Non-pigmented ciliary epithelial cell (primary cell): ENCODE results near the gene PDE2A.
A peak's percentile ranks its signal among the peaks of the same experiment; 100 is the strongest.

Source experiments
- DNase-seq: peaks from one replicate; pipeline ENCODE4 v3.0.0-alpha.2; 2010; ENCODE audit warnings: low read depth

PDE2A gene

GRCh38 chr11:72684236-72684912, 10.2 kb upstream of the PDE2A start:
- DNase-seq = peak; percentile 24

DNA sequence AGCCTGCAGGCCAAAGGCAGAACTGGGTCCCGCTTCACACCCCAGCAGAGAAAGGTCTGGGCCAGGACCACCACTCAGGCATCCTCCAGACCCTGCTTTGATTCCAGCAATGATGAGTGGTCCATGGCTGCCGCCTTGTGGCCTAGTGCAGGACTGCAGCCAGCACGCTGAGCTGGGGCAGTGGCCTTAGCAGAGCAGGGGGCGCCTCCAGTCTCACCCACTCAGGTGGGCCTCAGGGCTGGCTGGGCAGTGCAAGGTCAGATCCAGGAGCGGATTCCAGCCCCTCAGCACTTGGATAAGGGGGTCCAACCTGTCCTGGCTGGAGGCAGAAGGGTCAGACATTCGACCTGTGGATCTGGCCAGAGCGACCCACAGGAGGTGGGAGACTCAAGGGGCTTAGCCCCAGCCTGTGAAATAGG, 9.6 kb upstream of the PDE2A start:
- DNase-seq = no peak

DNA sequence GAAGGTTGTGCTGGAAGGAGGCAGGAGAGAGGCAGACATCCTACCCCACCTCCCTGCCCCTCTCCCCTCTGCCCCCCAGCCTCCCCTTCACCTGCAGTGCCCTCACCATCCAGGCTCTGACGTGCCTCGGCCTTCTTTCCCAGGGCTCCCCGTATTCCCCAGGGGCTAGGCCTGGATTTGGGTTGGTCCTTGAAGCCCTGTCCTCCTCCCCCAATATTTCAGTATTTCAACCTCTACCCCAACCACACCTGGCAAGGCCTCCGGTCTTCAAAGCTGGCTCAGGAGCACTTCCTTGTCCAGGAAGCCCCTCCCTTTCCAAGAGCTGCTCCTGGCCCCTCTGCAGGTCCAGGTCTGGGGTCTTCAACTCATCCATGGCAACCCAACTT, 8.6 kb upstream of the PDE2A start:
- DNase-seq = no peak

DNA sequence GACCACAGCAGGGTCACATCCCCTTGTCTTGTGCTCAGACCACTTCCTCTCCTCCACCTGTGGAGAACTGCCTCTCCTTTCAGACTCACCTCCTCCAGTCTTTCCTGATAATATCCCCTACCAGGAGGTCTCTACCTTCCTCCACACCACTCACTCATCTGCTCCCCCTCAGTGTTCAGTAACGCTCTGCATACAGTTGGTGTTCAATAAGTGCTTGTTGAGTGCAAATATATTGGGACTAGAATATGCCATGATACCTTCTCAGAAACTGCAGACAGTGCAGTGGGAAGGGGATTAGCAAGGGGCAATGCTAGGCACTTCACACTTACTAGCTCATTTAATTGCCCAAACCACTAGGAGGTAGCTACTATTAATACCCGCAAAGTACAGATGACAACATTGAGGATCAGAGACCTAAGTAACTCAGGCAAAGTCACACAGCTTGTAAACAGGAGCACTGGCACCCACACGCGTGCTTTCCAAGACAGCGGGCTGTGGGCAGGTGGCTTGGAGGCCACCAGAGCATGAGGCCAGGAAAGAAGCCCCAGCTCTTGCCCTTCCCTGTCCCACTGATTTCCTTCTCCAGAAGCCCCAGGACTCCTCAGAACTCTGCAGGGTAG, 8.1 kb upstream of the PDE2A start:
- no peak for DNase-seq

- no peak for DNase-seq
Measured at GRCh38 chr11:72681226-72682153, 7.3 kb upstream of the PDE2A start.

DNA sequence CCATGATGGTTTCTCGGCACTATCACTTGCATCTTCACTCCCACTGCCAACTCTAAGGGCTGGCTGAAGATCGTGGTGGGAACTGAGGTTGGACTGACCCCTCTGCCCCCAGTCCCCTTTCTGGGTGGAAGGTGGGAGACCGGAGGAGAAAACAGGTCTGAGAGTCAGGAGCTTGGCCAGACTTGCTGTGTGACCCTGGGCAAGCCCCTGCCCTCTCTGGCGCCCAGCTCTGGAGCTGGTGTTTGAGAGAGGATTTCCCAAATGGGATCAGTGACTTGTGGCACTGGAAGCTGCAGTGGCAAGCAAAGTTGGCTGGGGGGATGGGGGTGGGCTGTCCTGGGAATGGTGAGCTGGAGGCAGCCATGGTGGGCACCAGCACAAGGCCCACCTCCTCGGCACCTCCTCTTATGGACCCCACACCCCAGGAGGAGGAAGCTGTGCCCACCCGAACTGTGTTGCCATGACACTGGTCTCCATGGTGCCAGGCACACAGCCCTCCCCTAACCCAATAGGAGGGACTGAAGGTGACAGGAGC, 6.5 kb upstream of the PDE2A start:
- DNase-seq = no peak

GRCh38 chr11:72679869-72680268, 5.6 kb upstream of the PDE2A start:
- DNase-seq = no peak

- DNase-seq = no peak
Measured at GRCh38 chr11:72678524-72678923, 4.3 kb upstream of the PDE2A start.

DNA sequence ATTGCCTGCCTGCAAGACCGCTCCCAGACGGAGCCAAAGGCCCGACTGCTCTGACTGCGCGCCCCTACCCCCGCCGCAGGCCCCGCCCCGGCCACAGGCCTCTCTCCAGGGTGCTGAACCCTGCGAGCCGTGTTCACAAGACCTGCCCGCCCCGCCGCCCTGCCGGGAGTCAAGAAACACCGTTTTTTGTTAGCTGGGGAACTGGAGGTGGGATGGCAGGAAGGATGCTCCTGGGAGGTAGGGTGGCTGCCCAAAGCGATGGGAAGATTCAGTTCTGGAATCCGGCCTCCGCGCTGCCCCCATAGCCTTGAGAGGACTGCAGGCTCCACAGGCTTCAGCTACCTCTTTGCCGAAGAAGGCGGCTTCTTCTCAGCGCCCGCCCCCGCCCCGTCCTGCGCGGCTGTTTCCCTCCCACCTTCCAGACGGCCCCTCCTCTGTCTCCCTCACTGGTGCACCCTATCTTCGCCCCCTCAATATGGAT, 2.7 kb upstream of the PDE2A start:
- DNase-seq = no peak

GRCh38 chr11:72675221-72675620, 999 bp upstream of the PDE2A start:
- no peak for DNase-seq

GRCh38 chr11:72673284-72673942, 809 bp downstream of the PDE2A start:
- no peak for DNase-seq

DNA sequence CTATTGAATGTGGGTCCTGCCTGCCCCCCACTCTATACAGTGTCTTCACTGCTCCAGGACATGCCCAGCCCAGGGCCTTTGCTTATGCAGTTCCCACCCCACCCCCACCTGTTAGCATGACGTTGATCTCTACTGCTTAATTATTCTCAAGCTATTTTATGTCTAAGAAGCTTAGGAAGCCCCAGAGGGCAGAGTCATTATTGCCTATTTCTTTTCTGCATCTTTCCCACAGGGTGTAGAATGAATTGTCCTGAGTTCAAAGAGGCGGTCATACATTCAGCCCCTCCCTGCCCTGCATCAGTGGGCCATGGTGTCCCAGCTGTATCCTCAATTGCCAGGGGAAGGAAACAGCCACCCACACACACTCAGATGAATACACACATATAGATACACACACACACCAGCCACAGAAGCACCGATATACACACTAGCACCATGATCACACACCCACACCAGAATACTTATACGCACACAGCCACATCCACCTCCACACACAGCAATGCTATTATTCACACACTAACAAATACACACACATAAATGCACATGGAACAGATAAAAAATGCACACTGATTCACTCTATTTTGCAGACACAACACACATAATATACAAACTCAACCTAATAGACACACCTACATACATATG, 1.5 kb downstream of the PDE2A start:
- no peak for DNase-seq

GRCh38 chr11:72671152-72672099, 2.8 kb downstream of the PDE2A start:
- no peak for DNase-seq

- no peak for DNase-seq
Measured at GRCh38 chr11:72670041-72670440, 4.2 kb downstream of the PDE2A start.

GRCh38 chr11:72669527-72669926, 4.7 kb downstream of the PDE2A start:
- DNase-seq = no peak

DNA sequence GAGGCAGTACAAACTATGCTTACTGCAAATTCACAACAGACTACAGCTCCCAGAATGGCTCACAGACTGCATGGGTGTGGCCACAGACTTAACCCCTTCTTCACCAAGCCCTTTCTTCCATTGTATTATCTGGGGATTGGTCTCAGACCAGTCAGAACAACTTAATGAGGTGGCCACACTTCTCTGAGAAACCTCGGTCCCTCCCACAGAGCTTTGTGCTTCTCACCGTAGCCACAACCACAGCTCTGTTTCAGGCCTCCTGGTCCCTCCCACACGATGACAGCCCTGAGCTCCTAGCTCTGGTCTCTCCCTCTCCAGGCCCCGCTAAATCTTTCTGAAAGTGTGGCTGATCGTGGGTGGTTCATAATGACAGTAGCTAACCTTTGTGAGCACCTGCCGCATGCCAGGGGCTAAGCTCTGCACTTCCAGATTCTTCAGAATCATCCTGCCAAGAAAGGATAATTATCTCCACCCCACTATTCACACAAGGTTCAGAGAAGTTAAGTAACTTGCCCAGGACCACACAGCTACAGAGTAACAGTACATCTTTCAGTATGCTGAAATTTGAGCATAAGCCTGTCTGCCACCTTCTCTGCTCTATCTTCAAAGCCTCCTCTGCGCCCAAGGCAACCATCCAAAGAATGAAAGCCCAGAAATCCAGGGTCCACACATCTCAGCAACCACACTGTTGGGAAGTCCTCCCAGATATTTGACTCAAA, 5.4 kb downstream of the PDE2A start:
- DNase-seq = no peak

GRCh38 chr11:72665911-72666472, 8.2 kb downstream of the PDE2A start:
- no peak for DNase-seq

DNA sequence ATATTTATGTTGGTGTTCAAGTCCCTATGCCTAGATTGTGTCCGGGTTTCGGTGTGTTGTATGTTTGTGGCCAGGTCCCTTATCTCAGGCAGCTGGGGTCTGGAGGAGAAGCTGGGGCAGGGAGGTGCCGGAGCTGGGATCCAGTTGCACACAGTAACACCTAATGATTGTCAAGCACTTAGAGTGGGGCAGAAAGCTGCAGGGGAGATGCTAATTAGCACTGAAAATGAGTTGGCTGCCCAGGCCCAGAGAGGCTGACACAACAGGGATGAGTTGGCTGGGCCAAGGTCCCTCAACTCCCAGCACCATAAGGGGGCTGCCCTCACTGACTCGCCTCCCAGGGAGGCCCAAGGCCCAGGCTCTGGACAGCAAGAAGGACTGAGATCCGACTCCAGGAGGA, 12.2 kb downstream of the PDE2A start:
- no peak for DNase-seq

DNA sequence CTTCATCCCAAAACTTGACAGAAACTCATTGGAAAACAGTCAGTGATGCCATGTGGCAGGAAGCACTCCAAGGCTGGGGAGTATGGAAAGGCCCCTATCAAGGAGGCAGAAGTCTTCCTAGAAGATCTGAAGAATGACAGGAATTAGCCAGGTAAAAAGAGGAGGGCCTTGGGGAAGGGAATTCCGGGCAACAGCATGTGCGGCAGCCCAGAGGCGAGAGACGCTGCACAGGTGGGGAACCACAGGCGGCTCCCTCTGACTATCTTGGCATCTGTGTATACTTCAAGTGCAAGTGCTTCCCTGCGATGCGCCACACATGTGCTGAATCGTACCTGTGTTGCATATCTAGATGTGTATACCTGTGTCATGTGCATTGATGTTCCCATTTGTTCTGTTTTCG, 12.7 kb downstream of the PDE2A start:
- DNase-seq = no peak
